Common myeloid progenitor, CD34-positive (primary cell): ENCODE data around the gene CCDC85C.
A peak's percentile ranks its signal among the peaks of the same experiment; 100 is the strongest.

ENCODE experiments used
- CTCF ChIA-PET: fragments of 350-600 bp; sonication (Branson Sonifier 250); formaldehyde crosslinking; loops from one replicate; lab custom pipeline; 2021; ENCODE audit warnings: antibody characterized with exemption; lab: Charles Lee
- POLR2A ChIA-PET: fragments of 350-600 bp; sonication (Branson Sonifier 250); formaldehyde crosslinking; loops from one replicate; lab custom pipeline; 2021; ENCODE audit warnings: antibody characterized with exemption; lab: Charles Lee
- DNase-seq, 3 donors: peaks; one replicate each; pipeline versions ENCODE4 v3.0.0 to v3.0.0-alpha.2; 2013
- H3K27ac ChIP-seq, 2 experiments: 1 replicate in 1 of 2; 2 replicates in 1 of 2; pipeline ENCODE4 v1.7.0; 2013; ENCODE audit warnings: inconsistent platforms in 2 of 2, low read length in 2 of 2, mild to moderate bottlenecking in 2 of 2, low read depth in 1 of 2, moderate library complexity in 1 of 2; ENCODE audit not compliant: severe bottlenecking in 2 of 2, insufficient read depth in 1 of 2, poor library complexity in 1 of 2
- H3K27me3 ChIP-seq, 5 experiments: replicated peaks in 2 of 5; 1 replicate in 3 of 5; 2 replicates in 2 of 5; pipeline versions ENCODE4 v1.6.1 to v1.7.0; 2013; ENCODE audit warnings: low read length in 4 of 5, mild to moderate bottlenecking in 2 of 5, moderate library complexity in 2 of 5, inconsistent platforms in 1 of 5; ENCODE audit not compliant: insufficient read depth in 5 of 5, control insufficient read depth in 4 of 5
- H3K36me3 ChIP-seq, 4 experiments: 1 replicate in 2 of 4; 2 replicates in 2 of 4; pipeline versions ENCODE4 v1.6.1 to v1.7.0; 2013; ENCODE audit warnings: low read length in 3 of 4, control low read depth in 1 of 4, mild to moderate bottlenecking in 1 of 4; ENCODE audit not compliant: control insufficient read depth in 4 of 4, insufficient read depth in 4 of 4
- H3K4me1 ChIP-seq, 4 experiments: 1 replicate in 3 of 4; 2 replicates in 1 of 4; pipeline versions ENCODE4 v1.6.1 to v1.7.1; 2013; ENCODE audit warnings: low read length in 3 of 4, mild to moderate bottlenecking in 3 of 4, control low read depth in 1 of 4, inconsistent platforms in 1 of 4, moderate library complexity in 1 of 4; ENCODE audit not compliant: control insufficient read depth in 4 of 4, insufficient read depth in 4 of 4; ENCODE audit errors: control extremely low read depth in 1 of 4
- H3K4me3 ChIP-seq, 7 experiments: 1 replicate in 4 of 7; 2 replicates in 3 of 7; pipeline versions ENCODE4 v1.5.1 to v1.7.0; 2013; ENCODE audit warnings: mild to moderate bottlenecking in 7 of 7, low read length in 6 of 7, moderate library complexity in 6 of 7, inconsistent platforms in 2 of 7, low read depth in 2 of 7, control low read depth in 1 of 7; ENCODE audit not compliant: insufficient read depth in 4 of 7, control insufficient read depth in 1 of 7; ENCODE audit errors: extremely low read depth in 1 of 7
- H3K9me3 ChIP-seq, 5 experiments: 1 replicate in 4 of 5; 2 replicates in 1 of 5; pipeline versions ENCODE4 v1.6.1 to v1.7.1; 2013; ENCODE audit warnings: low read length in 4 of 5, mild to moderate bottlenecking in 2 of 5, inconsistent platforms in 1 of 5, low read depth in 1 of 5, moderate library complexity in 1 of 5; ENCODE audit not compliant: control insufficient read depth in 4 of 5, insufficient read depth in 2 of 5; ENCODE audit errors: control extremely low read depth in 1 of 5
- WGBS: methylation state at CpG from one replicate; pipeline ENCODE4 v1.1.5; 2013; ENCODE audit not compliant: insufficient coverage; 5-methylcytosine and 5-hydroxymethylcytosine counted together

The CCDC85C gene

GRCh38 chr14:99531251-99532096 lies 72.5 kb downstream of the CCDC85C start:
- Histone ChIP-seq H3K36me3 (no peaks in the 10 kb centered on the region), H3K4me1 (no peaks in the 10 kb centered on the region), H3K9me3 (no peaks in the 10 kb centered on the region), H3K27me3 (no peaks in the 10 kb centered on the region), H3K4me3 (no peak overlapping the region), H3K27ac (no peak overlapping the region)
- DNase-seq, result peak in 2 of 3 donors; percentile 19 to 50
- WGBS, result 57% methylated on average over 11 of the region's 14 CpGs
- CTCF ChIA-PET, result interaction anchor here (1.6 kb wide), 1 partner anchor 14 kb away, joined by 4 read pairs; no protein-coding TSS in a partner anchor
- POLR2A ChIA-PET, result no interaction called here

GRCh38 chr14:99530407-99531155 lies 73.4 kb downstream of the CCDC85C start:
- WGBS, result 98% methylated on average over 17 of the region's 19 CpGs
- POLR2A ChIA-PET, result no interaction called here
- no peak for DNase-seq
- Histone ChIP-seq H3K36me3 (no peaks in the 10 kb centered on the region), H3K9me3 (no peaks in the 10 kb centered on the region), H3K27ac (no peak overlapping the region), H3K4me3 (no peak overlapping the region), H3K27me3 (no peaks in the 10 kb centered on the region), H3K4me1 (no peaks in the 10 kb centered on the region)
- CTCF ChIA-PET, result interaction anchor here (1.6 kb wide), 1 partner anchor 13 kb away, joined by 4 read pairs; no protein-coding TSS in a partner anchor

- 98% methylated on average over 4 of the region's 4 CpGs for WGBS
- Histone ChIP-seq H3K4me3 (no peak overlapping the region), H3K27me3 (no peaks in the 10 kb centered on the region), H3K27ac (no peak overlapping the region), H3K4me1 (no peaks in the 10 kb centered on the region), H3K36me3 (no peaks in the 10 kb centered on the region), H3K9me3 (no peaks in the 10 kb centered on the region)
- no peak for DNase-seq
- CTCF ChIA-PET, result interaction anchor here (1.1 to 1.8 kb wide), 2 partner anchors 47 to 100 kb away, joined by 3 to 4 read pairs; no protein-coding TSS in a partner anchor
- POLR2A ChIA-PET, result no interaction called here
Measured at GRCh38 chr14:99529899-99530298, 74.1 kb downstream of the CCDC85C start.

- Histone ChIP-seq H3K27ac (no peak overlapping the region), H3K36me3 (no peaks in the 10 kb centered on the region), H3K9me3 (no peaks in the 10 kb centered on the region), H3K4me1 (no peaks in the 10 kb centered on the region), H3K4me3 (no peak overlapping the region), H3K27me3 (no peaks in the 10 kb centered on the region)
- ChIA-PET POLR2A (no interaction called here), CTCF (interaction anchor here (0.9 to 1.1 kb wide), 3 partner anchors 100 to 156 kb away, joined by 3 read pairs; no protein-coding TSS in a partner anchor)
- WGBS, result 95% methylated on average over 18 of the region's 19 CpGs
- DNase-seq, result no peak
Measured at GRCh38 chr14:99527427-99528076, 76.5 kb downstream of the CCDC85C start.

GRCh38 chr14:99527026-99527425 lies 77.0 kb downstream of the CCDC85C start:
- POLR2A ChIA-PET, result no interaction called here
- no peak for DNase-seq
- Histone ChIP-seq H3K9me3 (no peaks in the 10 kb centered on the region), H3K36me3 (no peaks in the 10 kb centered on the region), H3K27ac (no peak overlapping the region), H3K4me1 (no peaks in the 10 kb centered on the region), H3K4me3 (no peak overlapping the region), H3K27me3 (no peaks in the 10 kb centered on the region)
- CTCF ChIA-PET, result no interaction called here
- 94% methylated on average over 11 of the region's 12 CpGs for WGBS

GRCh38 chr14:99525699-99526080 lies 78.3 kb downstream of the CCDC85C start:
- Histone ChIP-seq H3K9me3 (no peaks in the 10 kb centered on the region), H3K36me3 (no peaks in the 10 kb centered on the region), H3K4me1 (no peaks in the 10 kb centered on the region), H3K27ac (no peak overlapping the region), H3K4me3 (no peak overlapping the region), H3K27me3 (no peaks in the 10 kb centered on the region)
- 97% methylated on average over 12 of the region's 12 CpGs for WGBS
- no peak for DNase-seq
- CTCF ChIA-PET, result interaction anchor here (1.5 kb wide), 1 partner anchor 101 kb away, joined by 4 read pairs; no protein-coding TSS in a partner anchor
- POLR2A ChIA-PET, result interaction anchor here (1.0 kb wide), 1 partner anchor 8 kb away, joined by 7 read pairs; no protein-coding TSS in a partner anchor
